Upper lobe of left lung (tissue), 6 donors: ENCODE data around the gene SRPRB. TPM values are rescaled to one million over a fixed set of nuclear protein-coding genes. Genes with fewer than 3 reads are reported as not detected.

Experiments
- ATAC-seq, 2 donors: fragments of 200-7000 bp; cut with Tn5 transposase; one replicate each; pipeline ENCODE4 v1.9.1; 2022; ENCODE audit warnings: mild to moderate bottlenecking in 2 of 2, moderate library complexity in 2 of 2; ENCODE audit not compliant: low FRiP score in 2 of 2
- DNase-seq, 2 donors: peaks; one replicate each; pipeline ENCODE4 v3.0.0-alpha.2; 2019 to 2020
- H3K27ac ChIP-seq, 4 donors: fragments of 200-600 bp; sonication (generic); one replicate each; pipeline ENCODE4 v1.5.1; 2016 to 2019
- H3K27me3 ChIP-seq, 4 donors: fragments of 200-600 bp; sonication (generic); one replicate each; pipeline ENCODE4 v1.5.1; 2017 to 2019
- H3K36me3 ChIP-seq, 4 donors: fragments of 200-600 bp; sonication (generic); one replicate each; pipeline ENCODE4 v1.5.1; 2016 to 2019
- H3K4me1 ChIP-seq, 4 donors: fragments of 200-600 bp; sonication (generic); one replicate each; pipeline ENCODE4 v1.5.1; 2018 to 2019
- H3K4me3 ChIP-seq, 4 donors: fragments of 200-600 bp; sonication (generic); one replicate each; pipeline ENCODE4 v1.5.1; 2017 to 2019; ENCODE audit warnings: mild to moderate bottlenecking in 2 of 4, moderate library complexity in 1 of 4
- H3K9me3 ChIP-seq, 4 donors: fragments of 200-600 bp; sonication (generic); one replicate each; pipeline ENCODE4 v1.5.1; 2018 to 2019
- CTCF ChIP-seq, 6 experiments: fragments of 450-650 bp in 4 of 6; fragments of 200-600 bp in 2 of 6; sonication (generic) in 2 of 6; IDR thresholded peaks; one replicate each; pipeline ENCODE4 v1.5.1; 2016 to 2019; ENCODE audit warnings: antibody characterized with exemption in 6 of 6
- EP300 ChIP-seq, 4 donors: sonication (generic); formaldehyde crosslinking; IDR thresholded peaks; one replicate each; pipeline ENCODE4 v1.5.1; 2017; ENCODE audit warnings: antibody characterized with exemption in 4 of 4, control low read depth in 2 of 4
- POLR2A ChIP-seq, 4 donors: fragments of 450-650 bp; IDR thresholded peaks; one replicate each; pipeline ENCODE4 v1.5.1; 2016 to 2017; ENCODE audit warnings: antibody characterized with exemption in 4 of 4, mild to moderate bottlenecking in 2 of 4
- POLR2AphosphoS5 ChIP-seq, 2 donors: sonication (generic); formaldehyde crosslinking; IDR thresholded peaks; one replicate each; pipeline ENCODE4 v1.5.1; 2017; ENCODE audit warnings: antibody characterized with exemption in 2 of 2
- WGBS, 2 donors: methylation state at CpG; one replicate each; pipeline ENCODE4 v1.1.5; 2017 to 2018; 5-methylcytosine and 5-hydroxymethylcytosine counted together
- total RNA-seq, 6 donors: library from RNA; depleted of rRNA in 4 of 6; stranded (reverse); fragments of >200 nt in 4 of 6; gene quantifications; one replicate each; pipeline versions ENCODE4 v1.1.0 to v1.2.1, GENCODE V29; 2016 to 2021
- donor health status: DM: no; HTN: no; CAD: no; lungs with moderate emphysema.
- donor health status: DM: no; HTN: yes; CAD: no; lungs with severe emphysema.

Gene SRPRB
- total RNA-seq, result 10 to 100 TPM in 5 of 6 donors, 1 to 10 TPM in 1; 7.3 to 73.8 (median 34.2) TPM

- Histone ChIP-seq H3K27me3 (no peaks in the 10 kb centered on the region), H3K27ac (peak within 1 kb of the TSS; percentile 55 to 79 (median 69)), H3K4me1 (peaks cover 8 to 11% (median 9%) of the 10 kb centered on the region in 4 donors), H3K9me3 (no peaks in the 10 kb centered on the region), H3K4me3 (peak within 1 kb of the TSS; percentile 75 to 100 (median 94)), H3K36me3 (peaks cover 0 to 27% (median 2%) of the 10 kb centered on the region in 4 donors)
- WGBS, 2 donors, result 0% methylated on average over 10 to 14 of the region's 53 CpGs
- DNase-seq (peak; percentile 96 to 97), ATAC-seq (peak; percentile 99 to 100)
- TF ChIP-seq EP300 (IDR thresholded peaks at IDR 0.05) (no peak), CTCF (IDR thresholded peaks at IDR 0.05) (peak in 2 of 6 experiments; percentile 7 to 10), POLR2AphosphoS5 (IDR thresholded peaks at IDR 0.05) (peak; percentile 51 to 75), POLR2A (IDR thresholded peaks at IDR 0.05) (peak in 2 of 4 donors; percentile 72 to 74)
Observed at GRCh38 chr3:133805702-133806475, at the start of gene SRPRB. Gene SRPRB (plus strand): TSS chr3:133805815. CDS start chr3:133805849, 34 bp downstream.

- ATAC-seq (no peak), DNase-seq (peak in 1 of 2 donors; percentile 11)
- WGBS, 2 donors, result 84 to 88% methylated on average over 20 of the region's 20 CpGs
- no peak overlapping the region for H3K4me3 ChIP-seq
- H3K27ac ChIP-seq, result no peak overlapping the region
- no peaks in the 10 kb centered on the region for H3K36me3 ChIP-seq
- no peaks in the 10 kb centered on the region for H3K4me1 ChIP-seq
- no peak for TF ChIP-seq EP300 (IDR thresholded peaks at IDR 0.05)
- TF ChIP-seq CTCF (IDR thresholded peaks at IDR 0.05), result no peak
- TF ChIP-seq POLR2A (IDR thresholded peaks at IDR 0.05), result no peak
- no peak for TF ChIP-seq POLR2AphosphoS5 (IDR thresholded peaks at IDR 0.05)
- H3K9me3 ChIP-seq, result no peaks in the 10 kb centered on the region
- H3K27me3 ChIP-seq, result no peaks in the 10 kb centered on the region
Observed at GRCh38 chr3:133756716-133757694, 48.6 kb upstream of the SRPRB start.

GRCh38 chr3:133757701-133758567 lies 47.7 kb upstream of the SRPRB start:
- TF ChIP-seq CTCF (IDR thresholded peaks at IDR 0.05) (no peak), POLR2A (IDR thresholded peaks at IDR 0.05) (no peak), EP300 (IDR thresholded peaks at IDR 0.05) (no peak), POLR2AphosphoS5 (IDR thresholded peaks at IDR 0.05) (no peak)
- no peak overlapping the region for H3K4me3 ChIP-seq
- no peaks in the 10 kb centered on the region for H3K9me3 ChIP-seq
- ATAC-seq (no peak), DNase-seq (no peak)
- H3K27ac ChIP-seq, result no peak overlapping the region
- WGBS, 2 donors, result 57 to 60% methylated on average over 6 of the region's 6 CpGs
- no peaks in the 10 kb centered on the region for H3K4me1 ChIP-seq
- no peaks in the 10 kb centered on the region for H3K36me3 ChIP-seq
- H3K27me3 ChIP-seq, result no peaks in the 10 kb centered on the region

- no peaks in the 10 kb centered on the region for H3K36me3 ChIP-seq
- ATAC-seq (no peak), DNase-seq (no peak)
- no peaks in the 10 kb centered on the region for H3K27me3 ChIP-seq
- no peaks in the 10 kb centered on the region for H3K9me3 ChIP-seq
- H3K4me1 ChIP-seq, result no peaks in the 10 kb centered on the region
- no peak overlapping the region for H3K4me3 ChIP-seq
- no peak for TF ChIP-seq POLR2A (IDR thresholded peaks at IDR 0.05)
- no peak for TF ChIP-seq EP300 (IDR thresholded peaks at IDR 0.05)
- TF ChIP-seq POLR2AphosphoS5 (IDR thresholded peaks at IDR 0.05), result no peak
- TF ChIP-seq CTCF (IDR thresholded peaks at IDR 0.05), result no peak
- H3K27ac ChIP-seq, result no peak overlapping the region
- WGBS, 2 donors, result 75 to 81% methylated on average over 1 of the region's 1 CpG
Observed at GRCh38 chr3:133758568-133758928, 47.1 kb upstream of the SRPRB start.
